Right lobe of liver (tissue), 4 donors: Measurements from ENCODE around the gene CAPZB.

Source experiments
- POLR2A ChIP-seq: fragments of 450-650 bp; IDR thresholded peaks from one replicate; pipeline ENCODE4 v1.6.1; 2017; ENCODE audit warnings: antibody characterized with exemption, mild to moderate bottlenecking
- TF ChIP-seq, protein P1 (sequence below), 4 donors: fragments of 200-600 bp in 3 of 4; fragments of 450-650 bp in 1 of 4; IDR thresholded peaks; one replicate each; pipeline versions ENCODE4 v1.5.1 to v1.8.0; 2016 to 2022; ENCODE audit warnings: antibody characterized with exemption in 4 of 4, mild to moderate bottlenecking in 2 of 4
- donor health status: DM: no; HTN: no; CAD: no.
- donor health status: DM: no; HTN: no; CAD: no.
- donor health status: DM: no; HTN: yes; CAD: no.

- TF ChIP-seq, protein P1, sequence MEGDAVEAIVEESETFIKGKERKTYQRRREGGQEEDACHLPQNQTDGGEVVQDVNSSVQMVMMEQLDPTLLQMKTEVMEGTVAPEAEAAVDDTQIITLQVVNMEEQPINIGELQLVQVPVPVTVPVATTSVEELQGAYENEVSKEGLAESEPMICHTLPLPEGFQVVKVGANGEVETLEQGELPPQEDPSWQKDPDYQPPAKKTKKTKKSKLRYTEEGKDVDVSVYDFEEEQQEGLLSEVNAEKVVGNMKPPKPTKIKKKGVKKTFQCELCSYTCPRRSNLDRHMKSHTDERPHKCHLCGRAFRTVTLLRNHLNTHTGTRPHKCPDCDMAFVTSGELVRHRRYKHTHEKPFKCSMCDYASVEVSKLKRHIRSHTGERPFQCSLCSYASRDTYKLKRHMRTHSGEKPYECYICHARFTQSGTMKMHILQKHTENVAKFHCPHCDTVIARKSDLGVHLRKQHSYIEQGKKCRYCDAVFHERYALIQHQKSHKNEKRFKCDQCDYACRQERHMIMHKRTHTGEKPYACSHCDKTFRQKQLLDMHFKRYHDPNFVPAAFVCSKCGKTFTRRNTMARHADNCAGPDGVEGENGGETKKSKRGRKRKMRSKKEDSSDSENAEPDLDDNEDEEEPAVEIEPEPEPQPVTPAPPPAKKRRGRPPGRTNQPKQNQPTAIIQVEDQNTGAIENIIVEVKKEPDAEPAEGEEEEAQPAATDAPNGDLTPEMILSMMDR (IDR thresholded peaks at IDR 0.05): no peak
- TF ChIP-seq POLR2A: no peak
Observed at GRCh38 chr1:19309123-19309813, 176.1 kb downstream of the CAPZB start.
